EH (cell line): ENCODE results near the gene DBH.

Source experiments
- DNase-seq: peaks from one replicate; pipeline ENCODE4 v3.0.0-alpha.2; 2015; ENCODE audit warnings: low read depth

Gene DBH

GRCh38 chr9:133635533-133636531 lies at the start of gene DBH:
TSS of gene DBH (plus strand) at chr9:133636363. CDS start at chr9:133636372, 9 bp downstream.
- DNase-seq: no peak

GRCh38 chr9:133587051-133587450 lies 49.1 kb upstream of the DBH start:
- no peak for DNase-seq

- no peak for DNase-seq
Measured at GRCh38 chr9:133587466-133587865, 48.7 kb upstream of the DBH start.

- DNase-seq: no peak
Measured at GRCh38 chr9:133589454-133590227, 46.5 kb upstream of the DBH start.

GRCh38 chr9:133590231-133590855 lies 45.8 kb upstream of the DBH start:
- no peak for DNase-seq

- DNase-seq: no peak
Measured at GRCh38 chr9:133591116-133591910, 44.9 kb upstream of the DBH start.

- no peak for DNase-seq
Measured at GRCh38 chr9:133591985-133592384, 44.2 kb upstream of the DBH start.

GRCh38 chr9:133592731-133593409 lies 43.3 kb upstream of the DBH start:
- no peak for DNase-seq

- no peak for DNase-seq
Measured at GRCh38 chr9:133593587-133594253, 42.4 kb upstream of the DBH start.

GRCh38 chr9:133594310-133594709 lies 41.9 kb upstream of the DBH start:
- DNase-seq: no peak

GRCh38 chr9:133595910-133596309 lies 40.3 kb upstream of the DBH start:
- no peak for DNase-seq

- DNase-seq: no peak
Measured at GRCh38 chr9:133597316-133597957, 38.7 kb upstream of the DBH start.

GRCh38 chr9:133598978-133599377 lies 37.2 kb upstream of the DBH start:
- DNase-seq: no peak

GRCh38 chr9:133599470-133600173 lies 36.5 kb upstream of the DBH start:
- no peak for DNase-seq

- no peak for DNase-seq
Measured at GRCh38 chr9:133600739-133601138, 35.4 kb upstream of the DBH start.

- DNase-seq: no peak
Measured at GRCh38 chr9:133601746-133602145, 34.4 kb upstream of the DBH start.

- no peak for DNase-seq
Measured at GRCh38 chr9:133602277-133602676, 33.9 kb upstream of the DBH start.

- no peak for DNase-seq
Measured at GRCh38 chr9:133603135-133603927, 32.8 kb upstream of the DBH start.

GRCh38 chr9:133604214-133604613 lies 31.9 kb upstream of the DBH start:
- no peak for DNase-seq
